HepG2 (cell line): ENCODE measurements around the gene GRM2. TPM values are rescaled to one million over a fixed set of nuclear protein-coding genes. Genes with fewer than 3 reads are reported as not detected.

Experiments
- ATAC-seq: fragments of 200-7000 bp; cut with Tn5 transposase; 3 replicates; pipeline ENCODE4 v1.9.1; 2020; ENCODE audit warnings: mild to moderate bottlenecking, moderate library complexity
- BruUV-seq: library from RNA; stranded (reverse); fragments of 400-500 nt; replicated peaks from 2 replicates; lab custom pipeline; 2021; lab: Mats Ljungman, UMichigan
- CTCF ChIA-PET: fragments of 300-600 bp; formaldehyde crosslinking; extraction: SDS; loops from one replicate; lab custom pipeline; 2021; ENCODE audit warnings: low total read pairs, inconsistent platforms, low intra/inter-chr PET ratio; lab: Yijun Ruan, JAX
- POLR2A ChIA-PET: fragments of 350-600 bp; sonication (Branson Sonifier 250); formaldehyde crosslinking; loops from one replicate; lab custom pipeline; 2020; ENCODE audit warnings: antibody characterized with exemption, inconsistent platforms; lab: Yijun Ruan, JAX
- DNase-seq: peaks from one replicate; pipeline ENCODE4 v3.0.0-alpha.2; 2015; ENCODE audit warnings: low spot score
- FAIRE-seq: peaks from 3 replicates; lab custom pipeline; 2011; peaks lifted over from hg19 to GRCh38; lab: Jason Lieb, UNC
- H2AFZ ChIP-seq: one replicate; pipeline ENCODE4 v1.6.1; 2011; ENCODE audit warnings: low read length, inconsistent platforms
- H3K27ac ChIP-seq: fragments of 300-600 bp; 3 replicates; pipeline ENCODE4 v1.8.0; 2011; ENCODE audit warnings: mixed run types, mild to moderate bottlenecking, mixed read lengths, low read length, inconsistent platforms; ENCODE audit not compliant: insufficient read depth; ENCODE audit errors: extremely low read length
- H3K27me3 ChIP-seq, 2 experiments: fragments of 200-600 bp in 1 of 2; 2 replicates in 1 of 2; 3 replicates in 1 of 2; pipeline versions ENCODE4 v1.6.0 to v1.8.0; 2011; ENCODE audit warnings: low read length in 2 of 2, mild to moderate bottlenecking in 2 of 2, moderate library complexity in 2 of 2, inconsistent platforms in 1 of 2; ENCODE audit not compliant: insufficient read depth in 2 of 2, control insufficient read depth in 1 of 2
- H3K36me3 ChIP-seq, 2 experiments: fragments of 200-600 bp in 1 of 2; replicated peaks in 1 of 2; 2 replicates in 1 of 2; 3 replicates in 1 of 2; pipeline versions ENCODE4 v1.5.1 to v1.8.0; 2011; ENCODE audit warnings: low read length in 2 of 2, inconsistent platforms in 1 of 2; ENCODE audit not compliant: insufficient read depth in 2 of 2, control insufficient read depth in 1 of 2
- H3K4me1 ChIP-seq: 2 replicates; pipeline ENCODE4 v1.5.1; 2012; ENCODE audit warnings: low read length, inconsistent platforms; ENCODE audit not compliant: insufficient read depth
- H3K4me2 ChIP-seq: 2 replicates; pipeline ENCODE4 v1.6.0; 2011; ENCODE audit warnings: low read depth, low read length, inconsistent platforms
- H3K4me3 ChIP-seq, 3 experiments: fragments of 200-600 bp in 1 of 3; sonication (generic), shearing (Covaris generic) in 1 of 3; replicated peaks in 1 of 3; 2 replicates each; pipeline ENCODE4 v1.5.1; 2011 to 2016; ENCODE audit warnings: low read length in 3 of 3, inconsistent platforms in 2 of 3, low read depth in 2 of 3, mild to moderate bottlenecking in 2 of 3, control low read depth in 1 of 3, mixed read lengths in 1 of 3; ENCODE audit not compliant: insufficient read depth in 1 of 3
- H3K79me2 ChIP-seq: one replicate; pipeline ENCODE4 v1.6.1; 2011; ENCODE audit warnings: low read length, inconsistent platforms; ENCODE audit not compliant: insufficient read depth
- H3K9ac ChIP-seq: 2 replicates; pipeline ENCODE4 v1.6.0; 2011; ENCODE audit warnings: mild to moderate bottlenecking, low read depth, low read length, inconsistent platforms; ENCODE audit not compliant: insufficient read depth
- H3K9me3 ChIP-seq: 2 replicates; pipeline ENCODE4 v1.5.1; 2012; ENCODE audit warnings: mild to moderate bottlenecking, low read length
- H4K20me1 ChIP-seq: 2 replicates; pipeline ENCODE4 v1.6.0; 2011; ENCODE audit warnings: inconsistent platforms, mild to moderate bottlenecking, low read length, moderate library complexity; ENCODE audit not compliant: insufficient read depth
- CREM ChIP-seq, 2 experiments: sonication (generic) in 1 of 2; formaldehyde crosslinking in 1 of 2; IDR thresholded peaks; 2 replicates each; pipeline versions ENCODE4 v1.4.0 to v1.6.1; 2016 to 2020; ENCODE audit warnings: antibody characterized with exemption in 1 of 2, mild to moderate bottlenecking in 1 of 2, missing genetic modification reagents in 1 of 2
- DR1 ChIP-seq: sonication (generic); formaldehyde crosslinking; IDR thresholded peaks from 2 replicates; pipeline ENCODE4 v1.8.0; 2021; ENCODE audit warnings: mild to moderate bottlenecking, missing genetic modification reagents, inconsistent platforms
- HHEX ChIP-seq: IDR thresholded peaks from 2 replicates; pipeline ENCODE4 v1.6.1; 2016; ENCODE audit warnings: control low read depth
- PPARG ChIP-seq: conservative IDR thresholded peaks from 2 replicates; pipeline ENCODE4 v1.6.1; 2016; ENCODE audit warnings: missing biosample characterization, missing genetic modification reagents
- ZC3H13 ChIP-seq: sonication (generic); formaldehyde crosslinking; IDR thresholded peaks from 2 replicates; pipeline ENCODE4 v1.8.1; 2023; ENCODE audit warnings: mild to moderate bottlenecking, missing genetic modification reagents, moderate library complexity
- ZNF230 ChIP-seq: sonication (generic); formaldehyde crosslinking; IDR thresholded peaks from 2 replicates; pipeline ENCODE4 v1.4.0; 2020; ENCODE audit warnings: mild to moderate bottlenecking, missing genetic modification reagents
- ZNF256 ChIP-seq: sonication (generic); formaldehyde crosslinking; conservative IDR thresholded peaks from 2 replicates; pipeline ENCODE4 v1.4.0; 2020; ENCODE audit warnings: missing genetic modification reagents
- ZNF354B ChIP-seq: sonication (generic); formaldehyde crosslinking; IDR thresholded peaks from 2 replicates; pipeline ENCODE4 v1.8.0; 2022; ENCODE audit warnings: mild to moderate bottlenecking, missing genetic modification reagents
- ZNF441 ChIP-seq: sonication (generic); formaldehyde crosslinking; IDR thresholded peaks from 2 replicates; pipeline ENCODE4 v1.7.0; 2021; ENCODE audit warnings: missing genetic modification reagents, borderline replicate concordance
- WGBS: methylation state at CpG from one replicate; pipeline ENCODE4 v1.1.6; 2017; ENCODE audit warnings: low lambda C conversion rate; 5-methylcytosine and 5-hydroxymethylcytosine counted together
- in situ Hi-C: cut with HindIII; loops from 2 replicates; pipeline ENCODE4 v1.10.0; 2017; ENCODE audit warnings: low pct_unique_long_range_greater_than_20kb; ENCODE audit not compliant: extremely low pct_ligation_motif_present
- intact Hi-C: fragments of 100-400 bp; cut with micrococcal nuclease; formaldehyde crosslinking; loops from one replicate; pipeline ENCODE4 v1.10.0; 2022; ENCODE audit not compliant: unreplicated experiment
- polyA plus RNA-seq, 8 experiments: library from polyadenylated mRNA; depleted of rRNA in 3 of 8; stranded (reverse) in 7 of 8; unstranded in 1 of 8; fragments of >200 nt; fragmentation: Illumina TruSeq in 4 of 8; extraction: Trizol in 4 of 8; gene quantifications; 2 replicates each; pipeline versions ENCODE4 v1.2.1 to v1.2.3, GENCODE V29; 2011 to 2016; ENCODE audit warnings: low read depth in 4 of 8, missing spikeins in 1 of 8, mixed read lengths in 1 of 8; ENCODE audit not compliant: insufficient read depth in 1 of 8
- total RNA-seq, 5 experiments: library from RNA; depleted of rRNA; stranded (reverse); fragments of >200 nt; fragmentation: Illumina TruSeq; extraction: Trizol; gene quantifications; 2 replicates each; pipeline ENCODE4 v1.2.3, GENCODE V29; 2016; ENCODE audit warnings: low read depth in 1 of 5
- TF ChIP-seq, protein P1 (sequence below): sonication (generic); formaldehyde crosslinking; IDR thresholded peaks from 2 replicates; pipeline ENCODE4 v1.5.1; 2020; ENCODE audit warnings: mild to moderate bottlenecking, missing genetic modification reagents, borderline replicate concordance
- TF ChIP-seq, protein P2 (sequence below): IDR thresholded peaks from 2 replicates; pipeline ENCODE4 v1.6.1; 2016; ENCODE audit warnings: low read depth, borderline replicate concordance
- TF ChIP-seq, protein P3 (sequence below): sonication (generic); formaldehyde crosslinking; conservative IDR thresholded peaks from 2 replicates; pipeline ENCODE4 v1.4.0; 2020; ENCODE audit warnings: mild to moderate bottlenecking, missing genetic modification reagents, moderate library complexity

The GRM2 gene
- total and polyA plus RNA-seq, 2 of the 13 experiments (the other 11 are each of a cell fraction or from before 2014, with no cell fraction given): 0.04 to 0.07 TPM

DNA sequence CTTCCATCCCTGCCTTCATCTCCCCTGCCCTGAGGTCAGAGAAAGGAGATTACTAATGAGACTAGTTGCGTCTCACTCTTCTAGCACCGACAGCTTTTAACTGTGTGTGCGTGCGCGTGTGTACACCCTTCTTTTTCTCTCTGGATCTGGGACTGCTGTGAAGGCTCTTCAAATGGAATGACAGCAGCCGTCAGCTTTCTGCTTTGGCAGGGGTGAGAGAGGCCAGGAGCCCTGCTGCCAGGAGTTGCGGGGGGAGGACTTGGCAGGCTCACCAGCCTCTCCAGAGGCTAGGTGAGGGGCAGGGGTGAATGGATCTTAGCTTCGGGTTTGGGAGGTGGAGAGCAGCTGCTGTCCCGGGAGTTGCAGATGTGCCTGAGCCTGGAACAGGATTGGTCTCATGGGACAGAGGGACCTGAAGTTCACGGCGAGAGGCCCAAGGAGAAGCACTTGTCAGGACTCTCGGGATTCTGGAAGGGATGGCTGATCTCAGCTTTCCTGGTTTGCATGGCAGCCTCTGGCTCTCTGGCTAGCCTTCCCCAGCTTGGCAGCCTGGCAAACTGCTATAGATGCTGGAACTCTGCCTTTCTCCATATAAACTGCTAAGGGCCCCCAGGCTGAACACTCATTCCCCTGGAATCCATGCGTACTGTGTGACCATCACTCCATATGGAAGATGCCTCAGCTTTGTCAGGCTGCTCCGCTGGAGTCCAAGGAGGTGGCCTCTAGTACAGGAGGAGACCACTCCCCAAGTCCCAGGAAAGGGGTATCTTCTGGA lies 19.2 kb upstream of the GRM2 start (continued):
- TF ChIP-seq, protein P1, sequence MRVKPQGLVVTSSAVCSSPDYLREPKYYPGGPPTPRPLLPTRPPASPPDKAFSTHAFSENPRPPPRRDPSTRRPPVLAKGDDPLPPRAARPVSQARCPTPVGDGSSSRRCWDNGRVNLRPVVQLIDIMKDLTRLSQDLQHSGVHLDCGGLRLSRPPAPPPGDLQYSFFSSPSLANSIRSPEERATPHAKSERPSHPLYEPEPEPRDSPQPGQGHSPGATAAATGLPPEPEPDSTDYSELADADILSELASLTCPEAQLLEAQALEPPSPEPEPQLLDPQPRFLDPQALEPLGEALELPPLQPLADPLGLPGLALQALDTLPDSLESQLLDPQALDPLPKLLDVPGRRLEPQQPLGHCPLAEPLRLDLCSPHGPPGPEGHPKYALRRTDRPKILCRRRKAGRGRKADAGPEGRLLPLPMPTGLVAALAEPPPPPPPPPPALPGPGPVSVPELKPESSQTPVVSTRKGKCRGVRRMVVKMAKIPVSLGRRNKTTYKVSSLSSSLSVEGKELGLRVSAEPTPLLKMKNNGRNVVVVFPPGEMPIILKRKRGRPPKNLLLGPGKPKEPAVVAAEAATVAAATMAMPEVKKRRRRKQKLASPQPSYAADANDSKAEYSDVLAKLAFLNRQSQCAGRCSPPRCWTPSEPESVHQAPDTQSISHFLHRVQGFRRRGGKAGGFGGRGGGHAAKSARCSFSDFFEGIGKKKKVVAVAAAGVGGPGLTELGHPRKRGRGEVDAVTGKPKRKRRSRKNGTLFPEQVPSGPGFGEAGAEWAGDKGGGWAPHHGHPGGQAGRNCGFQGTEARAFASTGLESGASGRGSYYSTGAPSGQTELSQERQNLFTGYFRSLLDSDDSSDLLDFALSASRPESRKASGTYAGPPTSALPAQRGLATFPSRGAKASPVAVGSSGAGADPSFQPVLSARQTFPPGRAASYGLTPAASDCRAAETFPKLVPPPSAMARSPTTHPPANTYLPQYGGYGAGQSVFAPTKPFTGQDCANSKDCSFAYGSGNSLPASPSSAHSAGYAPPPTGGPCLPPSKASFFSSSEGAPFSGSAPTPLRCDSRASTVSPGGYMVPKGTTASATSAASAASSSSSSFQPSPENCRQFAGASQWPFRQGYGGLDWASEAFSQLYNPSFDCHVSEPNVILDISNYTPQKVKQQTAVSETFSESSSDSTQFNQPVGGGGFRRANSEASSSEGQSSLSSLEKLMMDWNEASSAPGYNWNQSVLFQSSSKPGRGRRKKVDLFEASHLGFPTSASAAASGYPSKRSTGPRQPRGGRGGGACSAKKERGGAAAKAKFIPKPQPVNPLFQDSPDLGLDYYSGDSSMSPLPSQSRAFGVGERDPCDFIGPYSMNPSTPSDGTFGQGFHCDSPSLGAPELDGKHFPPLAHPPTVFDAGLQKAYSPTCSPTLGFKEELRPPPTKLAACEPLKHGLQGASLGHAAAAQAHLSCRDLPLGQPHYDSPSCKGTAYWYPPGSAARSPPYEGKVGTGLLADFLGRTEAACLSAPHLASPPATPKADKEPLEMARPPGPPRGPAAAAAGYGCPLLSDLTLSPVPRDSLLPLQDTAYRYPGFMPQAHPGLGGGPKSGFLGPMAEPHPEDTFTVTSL: no peak

DNA sequence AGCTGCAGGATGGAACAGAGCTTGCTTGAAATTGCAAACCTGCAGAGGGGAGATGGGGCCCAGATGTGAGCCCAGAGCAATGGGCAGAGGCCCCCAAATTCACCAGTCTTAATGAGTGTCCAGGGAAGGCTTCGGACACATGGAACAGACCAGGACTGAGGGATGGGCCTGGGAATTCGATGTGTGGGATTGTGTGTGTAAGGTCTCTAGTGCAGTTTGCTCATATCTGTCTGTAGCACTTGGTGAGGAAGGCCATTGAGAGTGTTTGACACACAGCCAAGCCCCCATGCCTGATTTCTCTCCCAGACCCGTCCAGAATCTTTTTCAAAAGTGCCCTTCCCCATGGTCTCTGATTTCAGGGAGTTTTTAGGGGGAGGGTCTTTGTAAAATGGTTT lies 18.7 kb upstream of the GRM2 start:
- 93% methylated on average over 3 of the region's 3 CpGs for WGBS
- TF ChIP-seq ZNF256 (CRISPR knock-in tag) (no peak), ZNF441 (CRISPR knock-in tag) (no peak), ZC3H13 (CRISPR knock-in tag) (no peak), HHEX (CRISPR knock-in tag) (no peak), DR1 (CRISPR knock-in tag) (no peak), CREM (IDR thresholded peaks at IDR 0.05) (no peak), CREM (CRISPR knock-in tag; IDR thresholded peaks at IDR 0.05) (no peak), ZNF354B (no peak), PPARG (CRISPR knock-in tag) (no peak), ZNF230 (no peak)
- TF ChIP-seq, protein P2, sequence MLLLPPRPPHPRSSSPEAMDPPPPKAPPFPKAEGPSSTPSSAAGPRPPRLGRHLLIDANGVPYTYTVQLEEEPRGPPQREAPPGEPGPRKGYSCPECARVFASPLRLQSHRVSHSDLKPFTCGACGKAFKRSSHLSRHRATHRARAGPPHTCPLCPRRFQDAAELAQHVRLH (CRISPR knock-in tag): no peak
- TF ChIP-seq, protein P3, sequence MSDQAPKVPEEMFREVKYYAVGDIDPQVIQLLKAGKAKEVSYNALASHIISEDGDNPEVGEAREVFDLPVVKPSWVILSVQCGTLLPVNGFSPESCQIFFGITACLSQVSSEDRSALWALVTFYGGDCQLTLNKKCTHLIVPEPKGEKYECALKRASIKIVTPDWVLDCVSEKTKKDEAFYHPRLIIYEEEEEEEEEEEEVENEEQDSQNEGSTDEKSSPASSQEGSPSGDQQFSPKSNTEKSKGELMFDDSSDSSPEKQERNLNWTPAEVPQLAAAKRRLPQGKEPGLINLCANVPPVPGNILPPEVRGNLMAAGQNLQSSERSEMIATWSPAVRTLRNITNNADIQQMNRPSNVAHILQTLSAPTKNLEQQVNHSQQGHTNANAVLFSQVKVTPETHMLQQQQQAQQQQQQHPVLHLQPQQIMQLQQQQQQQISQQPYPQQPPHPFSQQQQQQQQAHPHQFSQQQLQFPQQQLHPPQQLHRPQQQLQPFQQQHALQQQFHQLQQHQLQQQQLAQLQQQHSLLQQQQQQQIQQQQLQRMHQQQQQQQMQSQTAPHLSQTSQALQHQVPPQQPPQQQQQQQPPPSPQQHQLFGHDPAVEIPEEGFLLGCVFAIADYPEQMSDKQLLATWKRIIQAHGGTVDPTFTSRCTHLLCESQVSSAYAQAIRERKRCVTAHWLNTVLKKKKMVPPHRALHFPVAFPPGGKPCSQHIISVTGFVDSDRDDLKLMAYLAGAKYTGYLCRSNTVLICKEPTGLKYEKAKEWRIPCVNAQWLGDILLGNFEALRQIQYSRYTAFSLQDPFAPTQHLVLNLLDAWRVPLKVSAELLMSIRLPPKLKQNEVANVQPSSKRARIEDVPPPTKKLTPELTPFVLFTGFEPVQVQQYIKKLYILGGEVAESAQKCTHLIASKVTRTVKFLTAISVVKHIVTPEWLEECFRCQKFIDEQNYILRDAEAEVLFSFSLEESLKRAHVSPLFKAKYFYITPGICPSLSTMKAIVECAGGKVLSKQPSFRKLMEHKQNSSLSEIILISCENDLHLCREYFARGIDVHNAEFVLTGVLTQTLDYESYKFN: no peak

More for the DNA sequence above, 18.7 kb upstream of the GRM2 start:
- ChIA-PET POLR2A (no interaction called here), CTCF (no interaction called here)
- Histone ChIP-seq H3K27me3 (no peaks in the 10 kb centered on the region; a peak in 1 of 5 replicates), H3K79me2 (no peaks in the 10 kb centered on the region), H3K4me3 (no peak overlapping the region), H2AFZ (no peak overlapping the region), H3K4me1 (no peaks in the 10 kb centered on the region), H3K9me3 (no peaks in the 10 kb centered on the region), H3K4me2 (no peak overlapping the region), H4K20me1 (no peaks in the 10 kb centered on the region), H3K9ac (no peak overlapping the region), H3K27ac (no peak overlapping the region), H3K36me3 (peaks cover 36 to 64% of the 10 kb centered on the region in 2 experiments; a peak in 4 of 5 replicates)
- intact Hi-C loops: no loop called here
- DNase-seq: no peak
- BruUV-seq: no TSS peak
- FAIRE-seq: no peak
- in situ Hi-C loops: no loop called here
- ATAC-seq: no peak
